A673 (cell line): ENCODE results near the gene SATB1. TPM values are rescaled to one million over a fixed set of nuclear protein-coding genes. Genes with fewer than 3 reads are reported as not detected.
A peak's percentile ranks its signal among the peaks of the same experiment; 100 is the strongest.

ENCODE experiments used
- BruUV-seq: library from RNA; stranded (reverse); fragments of 400-500 nt; replicated peaks from 2 replicates; lab custom pipeline; 2021; lab: Mats Ljungman, UMichigan
- CTCF ChIA-PET: fragments of 300-600 bp; sonication (Branson Sonifier 250); formaldehyde crosslinking; loops from one replicate; lab custom pipeline; 2022; ENCODE audit warnings: antibody characterized with exemption; lab: Charles Lee
- POLR2A ChIA-PET: fragments of 300-600 bp; sonication (Branson Sonifier 250); formaldehyde crosslinking; loops from one replicate; lab custom pipeline; 2022; ENCODE audit warnings: antibody characterized with exemption; ENCODE audit not compliant: low non-redundant PET; lab: Charles Lee
- DNase-seq: peaks from one replicate; pipeline ENCODE4 v3.0.0-alpha.2; 2015; ENCODE audit warnings: low spot score
- H3K27ac ChIP-seq: fragments of 200-600 bp; sonication (generic); 2 replicates; pipeline ENCODE4 v1.5.1; 2016; ENCODE audit warnings: mixed run types, low read depth, mild to moderate bottlenecking, mixed read lengths, antibody characterized with exemption, low read length; ENCODE audit not compliant: poor library complexity, severe bottlenecking
- H3K27me3 ChIP-seq: fragments of 200-600 bp; sonication (generic); replicated peaks from 2 replicates; pipeline ENCODE4 v1.6.1; 2017; ENCODE audit warnings: mixed run types, low read depth, mild to moderate bottlenecking, mixed read lengths, antibody characterized with exemption, low read length; ENCODE audit not compliant: insufficient read depth, poor library complexity
- H3K36me3 ChIP-seq: fragments of 200-600 bp; sonication (generic); 2 replicates; pipeline ENCODE4 v1.6.1; 2016; ENCODE audit warnings: mixed run types, mild to moderate bottlenecking, mixed read lengths, antibody characterized with exemption, low read length; ENCODE audit not compliant: insufficient read depth, poor library complexity, severe bottlenecking
- H3K4me1 ChIP-seq: fragments of 200-600 bp; sonication (generic); 2 replicates; pipeline ENCODE4 v1.6.1; 2017; ENCODE audit warnings: mixed run types, mild to moderate bottlenecking, mixed read lengths, antibody characterized with exemption, low read length; ENCODE audit not compliant: insufficient read depth, poor library complexity, severe bottlenecking
- H3K4me3 ChIP-seq: fragments of 200-600 bp; sonication (generic); 2 replicates; pipeline ENCODE4 v1.5.1; 2016; ENCODE audit warnings: low read depth, mixed run types, mild to moderate bottlenecking, mixed read lengths, low read length; ENCODE audit not compliant: poor library complexity, severe bottlenecking
- H3K9me3 ChIP-seq: fragments of 200-600 bp; sonication (generic); 2 replicates; pipeline ENCODE4 v1.6.1; 2016; ENCODE audit warnings: mixed run types, low read depth, mild to moderate bottlenecking, mixed read lengths, antibody characterized with exemption, low read length; ENCODE audit not compliant: poor library complexity, severe bottlenecking
- CTCF ChIP-seq: fragments of 300-800, 200-600 bp; sonication (generic); conservative IDR thresholded peaks from 2 replicates; pipeline ENCODE4 v1.5.1; 2017; ENCODE audit warnings: low read depth, mild to moderate bottlenecking, antibody characterized with exemption, low read length, moderate library complexity, mixed read lengths
- EZH2 ChIP-seq: fragments of 200-600 bp; sonication (generic); IDR thresholded peaks from 2 replicates; pipeline ENCODE4 v1.6.1; 2017; ENCODE audit warnings: borderline replicate concordance, low read depth, mild to moderate bottlenecking, mixed read lengths, antibody characterized with exemption, low read length; ENCODE audit not compliant: poor library complexity, severe bottlenecking
- intact Hi-C: fragments of 100-400 bp; cut with micrococcal nuclease; formaldehyde crosslinking; loops from one replicate; pipeline ENCODE4 v1.10.0; 2022; ENCODE audit not compliant: unreplicated experiment
- total RNA-seq: library from RNA; stranded (reverse); gene quantifications from 2 replicates; pipeline ENCODE4 v1.2.3, GENCODE V29; 2021

SATB1 gene
- total RNA-seq, 1 experiment from 2014 or later = 5.9 TPM

GRCh38 chr3:18389108-18389733, 35.9 kb downstream of the SATB1 start:
- BruUV-seq = no TSS peak
- Histone ChIP-seq H3K9me3 (no peaks in the 10 kb centered on the region), H3K36me3 (no peaks in the 10 kb centered on the region), H3K4me1 (no peaks in the 10 kb centered on the region), H3K4me3 (no peak overlapping the region), H3K27ac (no peak overlapping the region), H3K27me3 (no peaks in the 10 kb centered on the region)
- ChIA-PET POLR2A (interaction anchor here (0.6 kb wide), 1 partner anchor 12 kb away, joined by 7 read pairs; no protein-coding TSS in a partner anchor), CTCF (interaction anchor here (0.6 to 1.0 kb wide), 4 partner anchors 9 to 1522 kb away, joined by 4 to 6 read pairs (median 4); no protein-coding TSS in a partner anchor)
- TF ChIP-seq EZH2 = no peak
- TF ChIP-seq CTCF = peak; percentile 68
- DNase-seq = peak; percentile 24
- intact Hi-C loops = loop anchor here (1.0 kb wide), 1 partner anchor 495 kb away; no protein-coding TSS in a partner anchor

GRCh38 chr3:18386274-18386890, 38.8 kb downstream of the SATB1 start:
- ChIA-PET POLR2A (no interaction called here), CTCF (no interaction called here)
- H3K9me3 ChIP-seq = no peaks in the 10 kb centered on the region
- no peaks in the 10 kb centered on the region for H3K36me3 ChIP-seq
- H3K4me1 ChIP-seq = no peaks in the 10 kb centered on the region
- H3K27ac ChIP-seq = no peak overlapping the region
- TF ChIP-seq CTCF (no peak), EZH2 (no peak)
- H3K4me3 ChIP-seq = no peak overlapping the region
- no peaks in the 10 kb centered on the region for H3K27me3 ChIP-seq
- DNase-seq = no peak
- intact Hi-C loops = no loop called here
- BruUV-seq = no TSS peak

- Histone ChIP-seq H3K4me3 (no peak overlapping the region), H3K27ac (no peak overlapping the region), H3K27me3 (no peaks in the 10 kb centered on the region), H3K36me3 (no peaks in the 10 kb centered on the region), H3K9me3 (no peaks in the 10 kb centered on the region), H3K4me1 (no peaks in the 10 kb centered on the region)
- intact Hi-C loops = no loop called here
- no peak for DNase-seq
- TF ChIP-seq EZH2 (no peak), CTCF (no peak)
- ChIA-PET POLR2A (no interaction called here), CTCF (no interaction called here)
- BruUV-seq = no TSS peak
Measured at GRCh38 chr3:18385706-18386105, 39.4 kb downstream of the SATB1 start.
